Ovary (tissue), 9 donors: ENCODE data around the gene CA9. TPM values are rescaled to one million over a fixed set of nuclear protein-coding genes. Genes with fewer than 3 reads are reported as not detected.

Experiments
- DNase-seq, 5 donors: peaks; one replicate each; pipeline ENCODE4 v3.0.0-alpha.2; 2019 to 2020
- H3K27ac ChIP-seq, 2 donors: fragments of 200-600 bp; one replicate each; pipeline versions ENCODE4 v1.5.1 to v1.8.0; 2019 to 2022
- H3K27me3 ChIP-seq: fragments of 200-600 bp; one replicate; pipeline ENCODE4 v1.8.0; 2022
- H3K36me3 ChIP-seq: fragments of 200-600 bp; sonication (generic); one replicate; pipeline ENCODE4 v1.5.1; 2019
- H3K4me1 ChIP-seq: one replicate; pipeline ENCODE4 v1.8.1; 2013; ENCODE audit warnings: mild to moderate bottlenecking, moderate library complexity; ENCODE audit not compliant: insufficient read depth
- H3K4me3 ChIP-seq: fragments of 200-600 bp; sonication (generic); one replicate; pipeline ENCODE4 v1.5.1; 2017
- H3K9me3 ChIP-seq, 2 donors: fragments of 200-600 bp in 1 of 2; sonication (generic) in 1 of 2; one replicate each; pipeline versions ENCODE4 v1.5.1 to v1.8.1; 2013 to 2019; ENCODE audit warnings: mild to moderate bottlenecking in 1 of 2, moderate library complexity in 1 of 2
- EP300 ChIP-seq: sonication (generic); formaldehyde crosslinking; IDR thresholded peaks from one replicate; pipeline ENCODE4 v1.6.1; 2017; ENCODE audit warnings: antibody characterized with exemption
- POLR2A ChIP-seq: fragments of 450-650 bp; IDR thresholded peaks from one replicate; pipeline ENCODE4 v1.6.1; 2017; ENCODE audit warnings: antibody characterized with exemption, mild to moderate bottlenecking, moderate library complexity
- WGBS, 3 donors: extraction: QIAGEN DNeasy Blood & Tissue Kit in 1 of 3; methylation state at CpG; one replicate each; pipeline versions ENCODE4 v1.1.5 to v1.1.7; 2013 to 2017; 5-methylcytosine and 5-hydroxymethylcytosine counted together
- intact Hi-C, 4 donors: fragments of 100-400 bp; cut with DNase I; formaldehyde crosslinking; loops; one replicate each; pipeline versions ENCODE4 v1.11.0 to v1.15.1; 2022 to 2023
- polyA plus RNA-seq, 2 donors: library from polyadenylated mRNA; stranded (reverse); fragments of 200-250 nt in 1 of 2; fragments of 350-450 nt in 1 of 2; fragmentation: Illumina TruSeq in 1 of 2; extraction: RNeasy Lipid Tissue Mini Kit (QIAGEN cat#74804) in 1 of 2; gene quantifications; one replicate each; pipeline ENCODE4 v1.2.3, GENCODE V29; 2013 to 2014
- total RNA-seq, 7 donors: library from RNA; depleted of rRNA in 2 of 7; stranded (reverse); fragments of >200 nt in 2 of 7; fragmentation: NEBNext Ultra II Directional in 3 of 7; extraction: Animal tissue kit (Norgen Biotek cat#: 25700) in 3 of 7; gene quantifications; one replicate each; pipeline versions ENCODE4 v1.1.0 to v1.2.4, GENCODE V29; 2016 to 2023
- TF ChIP-seq, protein P1 (sequence below), 3 donors: fragments of 450-650 bp in 2 of 3; fragments of 200-600 bp in 1 of 3; IDR thresholded peaks; one replicate each; pipeline versions ENCODE4 v1.5.1 to v1.8.0; 2016 to 2022; ENCODE audit warnings: antibody characterized with exemption in 3 of 3, mild to moderate bottlenecking in 1 of 3
- donor health status: DM: no; HTN: no; CAD: no; lungs with moderate emphysema.
- donor health status: DM: no; HTN: no; CAD: no.
- donor health status: Bipolar disorder and iron deficiency.
- donor health status: DM: yes; HTN: yes; CAD: no.
- donor health status: DM: no; HTN: no; CAD: no.
- donor health status: DM: yes; HTN: yes; CAD: no.

Gene CA9
- total and polyA plus RNA-seq, 9 donors, result 0.37 to 19.5 (median 1.1) TPM; not detected in 1

GRCh38 chr9:35712762-35713400 lies 39.2 kb downstream of the CA9 start:
- Histone ChIP-seq H3K4me1 (no peaks in the 10 kb centered on the region), H3K36me3 (no peaks in the 10 kb centered on the region), H3K27me3 (no peaks in the 10 kb centered on the region), H3K4me3 (no peak overlapping the region), H3K27ac (no peak overlapping the region), H3K9me3 (no peaks in the 10 kb centered on the region)
- intact Hi-C loops, result no loop called here
- TF ChIP-seq, protein P1, sequence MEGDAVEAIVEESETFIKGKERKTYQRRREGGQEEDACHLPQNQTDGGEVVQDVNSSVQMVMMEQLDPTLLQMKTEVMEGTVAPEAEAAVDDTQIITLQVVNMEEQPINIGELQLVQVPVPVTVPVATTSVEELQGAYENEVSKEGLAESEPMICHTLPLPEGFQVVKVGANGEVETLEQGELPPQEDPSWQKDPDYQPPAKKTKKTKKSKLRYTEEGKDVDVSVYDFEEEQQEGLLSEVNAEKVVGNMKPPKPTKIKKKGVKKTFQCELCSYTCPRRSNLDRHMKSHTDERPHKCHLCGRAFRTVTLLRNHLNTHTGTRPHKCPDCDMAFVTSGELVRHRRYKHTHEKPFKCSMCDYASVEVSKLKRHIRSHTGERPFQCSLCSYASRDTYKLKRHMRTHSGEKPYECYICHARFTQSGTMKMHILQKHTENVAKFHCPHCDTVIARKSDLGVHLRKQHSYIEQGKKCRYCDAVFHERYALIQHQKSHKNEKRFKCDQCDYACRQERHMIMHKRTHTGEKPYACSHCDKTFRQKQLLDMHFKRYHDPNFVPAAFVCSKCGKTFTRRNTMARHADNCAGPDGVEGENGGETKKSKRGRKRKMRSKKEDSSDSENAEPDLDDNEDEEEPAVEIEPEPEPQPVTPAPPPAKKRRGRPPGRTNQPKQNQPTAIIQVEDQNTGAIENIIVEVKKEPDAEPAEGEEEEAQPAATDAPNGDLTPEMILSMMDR (IDR thresholded peaks at IDR 0.05), result no peak
- TF ChIP-seq POLR2A (no peak), EP300 (no peak)
- 87 to 89% (median 88%) methylated on average over 11 of the region's 11 CpGs for WGBS, 3 donors
- no peak for DNase-seq

GRCh38 chr9:35713578-35713977 lies 39.9 kb downstream of the CA9 start:
- no peaks in the 10 kb centered on the region for H3K4me1 ChIP-seq
- no peaks in the 10 kb centered on the region for H3K9me3 ChIP-seq
- TF ChIP-seq EP300 (no peak), POLR2A (no peak)
- TF ChIP-seq, protein P1 (IDR thresholded peaks at IDR 0.05), result no peak
- H3K4me3 ChIP-seq, result no peak overlapping the region
- DNase-seq, result no peak
- intact Hi-C loops, result no loop called here
- H3K36me3 ChIP-seq, result no peaks in the 10 kb centered on the region
- 87 to 93% (median 90%) methylated on average over 3 of the region's 3 CpGs for WGBS, 3 donors
- H3K27ac ChIP-seq, result no peak overlapping the region
- H3K27me3 ChIP-seq, result no peaks in the 10 kb centered on the region

DNA sequence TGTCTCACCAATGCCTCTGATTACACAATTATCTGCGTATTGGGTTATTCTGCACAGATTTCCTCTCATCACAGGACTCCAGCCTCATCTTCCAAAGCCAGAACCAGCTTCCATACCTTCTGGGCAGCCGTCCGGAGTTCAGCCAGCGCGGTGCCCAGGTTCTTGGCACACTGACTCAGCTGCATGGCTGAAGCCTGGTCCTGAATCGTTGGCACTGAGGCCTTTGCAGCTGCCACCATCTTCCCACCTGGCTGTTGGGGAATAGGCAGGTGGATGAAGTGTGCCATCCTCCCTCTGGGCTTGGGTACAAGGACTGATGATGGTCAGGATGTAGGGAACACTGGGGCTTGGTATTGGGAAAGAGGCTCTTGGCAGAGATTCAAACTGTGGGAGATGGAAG lies 40.4 kb downstream of the CA9 start:
- Histone ChIP-seq H3K27me3 (no peaks in the 10 kb centered on the region), H3K36me3 (no peaks in the 10 kb centered on the region), H3K4me1 (no peaks in the 10 kb centered on the region), H3K4me3 (no peak overlapping the region), H3K9me3 (no peaks in the 10 kb centered on the region), H3K27ac (no peak overlapping the region)
- WGBS, 3 donors, result 91 to 93% (median 92%) methylated on average over 6 of the region's 6 CpGs
- no peak for DNase-seq
- intact Hi-C loops, result no loop called here
- TF ChIP-seq EP300 (no peak), POLR2A (no peak)
- TF ChIP-seq, protein P1 (IDR thresholded peaks at IDR 0.05), result no peak

GRCh38 chr9:35714579-35715252 lies 41.0 kb downstream of the CA9 start:
- intact Hi-C loops, result no loop called here
- H3K9me3 ChIP-seq, result no peaks in the 10 kb centered on the region
- H3K27ac ChIP-seq, result no peak overlapping the region
- DNase-seq, result no peak
- H3K4me1 ChIP-seq, result no peaks in the 10 kb centered on the region
- WGBS, 3 donors, result 89 to 94% (median 92%) methylated on average over 13 of the region's 13 CpGs
- no peak for TF ChIP-seq POLR2A
- no peak for TF ChIP-seq EP300
- TF ChIP-seq, protein P1 (IDR thresholded peaks at IDR 0.05), result no peak
- no peaks in the 10 kb centered on the region for H3K36me3 ChIP-seq
- no peaks in the 10 kb centered on the region for H3K27me3 ChIP-seq
- no peak overlapping the region for H3K4me3 ChIP-seq
